ENCODE results near the gene LRRC23.
A peak's percentile ranks its signal among the peaks of the same experiment; 100 is the strongest.

DNA sequence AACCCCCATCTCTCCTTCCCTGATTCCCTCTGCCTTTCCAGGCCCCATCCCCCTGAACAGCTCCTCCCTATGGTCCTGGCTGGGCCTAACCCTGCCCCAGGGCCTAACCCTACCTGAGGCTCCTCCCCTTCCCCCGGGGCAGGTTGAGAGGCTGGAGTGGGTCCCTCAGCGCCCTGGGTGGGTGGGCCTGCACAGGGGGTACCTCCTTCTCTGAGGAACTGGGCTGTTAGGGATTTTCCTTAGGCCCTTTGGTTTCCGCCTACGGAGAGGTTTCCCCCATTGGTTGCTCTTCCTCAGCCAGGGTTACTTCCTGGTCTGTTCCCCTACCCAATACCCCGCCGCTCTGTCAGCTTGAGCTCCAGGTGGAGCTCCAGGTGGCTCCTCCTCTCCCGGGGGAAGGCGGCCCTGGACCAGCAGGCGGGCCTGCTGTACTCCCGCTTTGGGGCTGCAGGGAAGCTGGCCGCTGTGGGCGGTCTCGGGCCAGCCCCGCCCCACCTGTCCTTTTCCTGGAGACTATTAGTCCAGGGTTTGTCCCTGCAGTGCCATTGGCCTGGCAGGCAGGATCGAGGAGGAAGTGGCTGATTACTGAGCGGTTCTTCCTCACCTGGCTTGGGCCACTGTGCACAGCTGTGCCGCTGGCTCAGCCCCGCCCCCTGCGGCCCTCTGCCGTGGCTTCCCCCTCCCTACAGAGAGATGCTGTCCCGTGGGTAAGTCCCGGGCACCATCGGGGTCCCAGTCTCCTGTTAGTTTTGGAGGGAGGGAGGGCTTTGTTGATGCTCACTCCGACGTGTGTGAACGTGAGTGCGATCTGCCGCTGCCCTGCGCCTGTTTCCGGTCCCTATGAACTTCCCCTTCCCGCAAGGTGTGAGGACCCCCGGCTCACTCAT is 41.7 kb downstream of the LRRC23 start:
- TF ChIP-seq ZNF20 (CRISPR knock-in tag; IDR thresholded peaks at IDR 0.05) (no peak), CEBPB (IDR thresholded peaks at IDR 0.05; ENCODE audit: borderline replicate concordance, low read depth, low read length) (no peak), ZBTB21 (CRISPR knock-in tag; IDR thresholded peaks at IDR 0.05) (no peak), ZNF549 (CRISPR knock-in tag; IDR thresholded peaks at IDR 0.05) (no peak), SMC3 (IDR thresholded peaks at IDR 0.05; ENCODE audit: low read length) (no peak), RARG (CRISPR knock-in tag; IDR thresholded peaks at IDR 0.05; ENCODE audit: low read depth) (no peak), RFX5 (IDR thresholded peaks at IDR 0.05; ENCODE audit: low read depth, low read length) (peak; percentile 80)
- TF ChIP-seq, protein P1, sequence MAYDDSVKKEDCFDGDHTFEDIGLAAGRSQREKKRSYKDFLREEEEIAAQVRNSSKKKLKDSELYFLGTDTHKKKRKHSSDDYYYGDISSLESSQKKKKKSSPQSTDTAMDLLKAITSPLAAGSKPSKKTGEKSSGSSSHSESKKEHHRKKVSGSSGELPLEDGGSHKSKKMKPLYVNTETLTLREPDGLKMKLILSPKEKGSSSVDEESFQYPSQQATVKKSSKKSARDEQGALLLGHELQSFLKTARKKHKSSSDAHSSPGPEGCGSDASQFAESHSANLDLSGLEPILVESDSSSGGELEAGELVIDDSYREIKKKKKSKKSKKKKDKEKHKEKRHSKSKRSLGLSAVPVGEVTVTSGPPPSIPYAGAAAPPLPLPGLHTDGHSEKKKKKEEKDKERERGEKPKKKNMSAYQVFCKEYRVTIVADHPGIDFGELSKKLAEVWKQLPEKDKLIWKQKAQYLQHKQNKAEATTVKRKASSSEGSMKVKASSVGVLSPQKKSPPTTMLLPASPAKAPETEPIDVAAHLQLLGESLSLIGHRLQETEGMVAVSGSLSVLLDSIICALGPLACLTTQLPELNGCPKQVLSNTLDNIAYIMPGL (CRISPR knock-in tag; IDR thresholded peaks at IDR 0.05; ENCODE audit: borderline replicate concordance in 1 of 2, low read depth in 1 of 2) = peak; percentile 53 to 58; a peak in 3 of 4 replicates
